Measurements from ENCODE around the gene RXRA. TPM values are rescaled to one million over a fixed set of nuclear protein-coding genes. Genes with fewer than 3 reads are reported as not detected.
"Not testable (repeated sequence)": the region's sequence is repeated elsewhere in the genome, so short reads cannot be mapped to it uniquely, and the experiment has no call there.

RXRA gene
- polyA plus RNA-seq, 1 experiment = 12.0 TPM

DNA sequence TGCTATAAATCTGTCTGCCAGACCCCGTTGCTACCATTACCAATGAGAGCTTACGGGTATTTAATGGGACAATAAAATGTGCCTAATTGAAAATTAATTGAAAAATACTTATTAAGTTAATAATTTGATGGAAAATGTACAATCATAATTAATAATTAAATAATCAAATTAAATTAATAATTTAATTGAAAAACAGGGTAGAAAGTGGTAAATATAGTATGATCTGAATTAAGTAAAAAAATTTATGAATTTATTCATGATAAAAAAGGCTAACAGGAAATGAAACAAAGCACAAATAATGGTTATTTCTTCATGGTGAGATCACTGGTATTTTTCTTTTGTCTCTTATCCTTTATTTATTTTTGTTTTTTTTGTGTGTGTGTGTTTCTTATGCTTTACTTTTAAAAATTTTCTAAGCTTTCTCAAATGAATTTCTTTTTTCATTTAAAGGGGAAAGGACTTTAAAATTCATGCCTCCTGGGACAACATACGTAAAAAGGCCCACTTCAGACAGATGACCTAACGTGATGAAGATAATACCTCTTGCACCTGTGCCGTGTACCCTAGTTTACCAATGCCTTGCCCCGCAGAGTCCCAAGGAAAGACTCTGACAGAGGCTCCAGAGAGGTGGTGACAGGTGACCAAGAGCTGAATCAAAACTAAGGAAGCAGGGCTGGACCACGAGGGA, 24.0 kb upstream of the RXRA start:
- Histone ChIP-seq H3K4me3 (ENCODE audit: low read depth, low read length) (no peak overlapping the region), H3K36me3 (ENCODE audit: control insufficient read depth, insufficient read depth, low read length) (no peaks in the 10 kb centered on the region), H3K27me3 (ENCODE audit: control insufficient read depth, insufficient read depth, low read length) (peaks cover 5% of the 10 kb centered on the region)
- CTCF ChIA-PET = interaction anchor here (1.1 kb wide), 1 partner anchor 45 kb away, joined by 4 read pairs; no protein-coding TSS in a partner anchor
- POLR2A ChIA-PET = no interaction called here
- no peak for DNase-seq (ENCODE audit: low read depth)
- TF ChIP-seq, protein P1, sequence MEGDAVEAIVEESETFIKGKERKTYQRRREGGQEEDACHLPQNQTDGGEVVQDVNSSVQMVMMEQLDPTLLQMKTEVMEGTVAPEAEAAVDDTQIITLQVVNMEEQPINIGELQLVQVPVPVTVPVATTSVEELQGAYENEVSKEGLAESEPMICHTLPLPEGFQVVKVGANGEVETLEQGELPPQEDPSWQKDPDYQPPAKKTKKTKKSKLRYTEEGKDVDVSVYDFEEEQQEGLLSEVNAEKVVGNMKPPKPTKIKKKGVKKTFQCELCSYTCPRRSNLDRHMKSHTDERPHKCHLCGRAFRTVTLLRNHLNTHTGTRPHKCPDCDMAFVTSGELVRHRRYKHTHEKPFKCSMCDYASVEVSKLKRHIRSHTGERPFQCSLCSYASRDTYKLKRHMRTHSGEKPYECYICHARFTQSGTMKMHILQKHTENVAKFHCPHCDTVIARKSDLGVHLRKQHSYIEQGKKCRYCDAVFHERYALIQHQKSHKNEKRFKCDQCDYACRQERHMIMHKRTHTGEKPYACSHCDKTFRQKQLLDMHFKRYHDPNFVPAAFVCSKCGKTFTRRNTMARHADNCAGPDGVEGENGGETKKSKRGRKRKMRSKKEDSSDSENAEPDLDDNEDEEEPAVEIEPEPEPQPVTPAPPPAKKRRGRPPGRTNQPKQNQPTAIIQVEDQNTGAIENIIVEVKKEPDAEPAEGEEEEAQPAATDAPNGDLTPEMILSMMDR (IDR thresholded peaks at IDR 0.05; ENCODE audit: insufficient read depth, low read depth, low read length) = no peak

DNA sequence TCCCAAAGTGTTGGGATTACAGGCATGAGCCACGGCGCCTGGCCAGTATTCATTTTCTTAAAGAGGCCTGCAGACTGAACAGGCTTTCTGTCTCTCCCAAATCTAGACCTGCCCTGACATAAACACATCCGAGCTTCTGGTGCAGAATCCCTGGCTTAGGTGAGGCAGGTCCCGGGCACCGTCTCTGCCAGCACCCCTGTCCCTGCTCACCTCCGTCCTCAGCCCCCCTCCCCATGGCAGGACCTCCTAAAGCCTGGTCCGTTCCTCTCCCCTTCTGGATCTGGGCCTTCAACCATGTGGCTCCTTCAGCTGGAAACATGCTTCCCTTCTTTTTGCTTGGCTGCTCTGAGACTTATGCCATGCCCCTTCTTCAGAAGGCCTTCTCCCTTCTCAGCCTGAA, 22.7 kb upstream of the RXRA start:
- ChIA-PET CTCF (no interaction called here), POLR2A (no interaction called here)
- H3K27me3 ChIP-seq (ENCODE audit: control insufficient read depth, insufficient read depth, low read length) = peaks cover 7% of the 10 kb centered on the region

DNA sequence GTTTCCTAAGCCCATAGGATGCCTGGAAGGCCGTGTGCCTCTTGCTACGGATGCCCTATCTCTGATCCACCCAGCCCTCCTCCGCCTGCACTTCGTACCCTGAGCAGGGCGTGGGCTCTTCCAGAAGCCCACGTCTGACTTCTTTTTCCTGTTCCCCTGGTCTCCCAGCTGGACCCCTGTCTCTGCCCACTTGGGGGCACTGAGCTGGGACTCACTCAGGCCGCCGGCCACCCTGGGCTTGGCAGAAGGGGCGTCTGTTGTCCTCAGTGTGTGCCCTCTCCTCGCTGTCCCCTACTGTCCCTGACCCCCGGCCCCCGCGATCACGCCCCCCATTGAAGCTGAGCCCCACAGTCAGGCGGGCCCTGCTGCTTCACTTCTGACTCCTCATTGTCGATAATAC, 22.0 kb upstream of the RXRA start:
- no peak for DNase-seq (ENCODE audit: low read depth)
- Histone ChIP-seq H3K36me3 (ENCODE audit: control insufficient read depth, insufficient read depth, low read length) (no peaks in the 10 kb centered on the region), H3K4me3 (ENCODE audit: low read depth, low read length) (no peak overlapping the region), H3K27me3 (ENCODE audit: control insufficient read depth, insufficient read depth, low read length) (peaks cover 7% of the 10 kb centered on the region)
- TF ChIP-seq, protein P1 (IDR thresholded peaks at IDR 0.05; ENCODE audit: insufficient read depth, low read depth, low read length) = no peak
- POLR2A ChIA-PET = no interaction called here
- CTCF ChIA-PET = no interaction called here

More for the DNA sequence above, 22.7 kb upstream of the RXRA start:
- TF ChIP-seq, protein P1 (IDR thresholded peaks at IDR 0.05; ENCODE audit: insufficient read depth, low read depth, low read length) = no peak
- Histone ChIP-seq H3K4me3 (ENCODE audit: low read depth, low read length) (no peak overlapping the region), H3K36me3 (ENCODE audit: control insufficient read depth, insufficient read depth, low read length) (no peaks in the 10 kb centered on the region)
- no peak for DNase-seq (ENCODE audit: low read depth)

DNA sequence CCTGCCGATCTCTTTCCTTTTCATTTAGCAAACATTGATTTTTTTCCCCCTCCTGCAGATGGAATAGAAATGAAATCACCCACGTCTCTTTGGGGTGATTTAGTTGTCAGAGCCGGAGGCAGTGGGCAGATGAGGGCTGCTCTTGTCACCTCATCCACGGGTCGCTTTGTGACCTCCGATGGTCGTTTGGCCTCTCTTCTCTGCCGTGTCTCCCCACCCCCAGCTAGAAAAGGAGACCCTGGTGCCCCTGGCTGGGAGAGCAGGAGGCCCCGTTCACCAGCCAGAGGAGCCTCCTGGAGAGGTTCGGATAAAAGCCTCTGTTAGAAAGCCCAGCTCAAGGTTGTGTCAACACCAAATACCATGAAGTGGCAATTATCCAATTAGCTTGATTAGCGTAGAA, 21.6 kb upstream of the RXRA start:
- Histone ChIP-seq H3K4me3 (ENCODE audit: low read depth, low read length) (no peak overlapping the region), H3K27me3 (ENCODE audit: control insufficient read depth, insufficient read depth, low read length) (peaks cover 8% of the 10 kb centered on the region), H3K36me3 (ENCODE audit: control insufficient read depth, insufficient read depth, low read length) (no peaks in the 10 kb centered on the region)
- TF ChIP-seq, protein P1 (IDR thresholded peaks at IDR 0.05; ENCODE audit: insufficient read depth, low read depth, low read length) = no peak
- ChIA-PET POLR2A (no interaction called here), CTCF (no interaction called here)
- DNase-seq (ENCODE audit: low read depth) = no peak

DNA sequence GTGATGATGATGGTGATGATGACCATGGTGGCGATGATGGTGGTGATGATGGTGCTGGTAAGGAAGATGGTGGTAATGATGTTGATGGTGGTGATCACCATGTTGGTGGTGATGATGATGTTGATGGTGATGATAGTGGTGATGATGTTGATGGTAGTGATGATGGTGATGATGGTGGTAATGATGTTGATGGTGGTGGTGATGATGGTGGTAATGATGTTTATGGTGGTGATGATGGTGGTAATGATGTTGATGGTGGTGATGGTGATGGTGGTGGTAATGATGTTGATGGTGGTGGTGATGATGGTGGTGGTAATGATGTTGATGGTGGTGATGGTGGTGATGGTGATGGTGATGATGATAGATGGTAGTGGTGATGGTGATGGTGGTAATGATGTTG, 20.7 kb upstream of the RXRA start:
- ChIA-PET CTCF (no interaction called here), POLR2A (no interaction called here)
- TF ChIP-seq, protein P1 (IDR thresholded peaks at IDR 0.05; ENCODE audit: insufficient read depth, low read depth, low read length) = no peak
- no peak for DNase-seq (ENCODE audit: low read depth)
- no peak overlapping the region for H3K4me3 ChIP-seq (ENCODE audit: low read depth, low read length)
- no peaks in the 10 kb centered on the region for H3K36me3 ChIP-seq (ENCODE audit: control insufficient read depth, insufficient read depth, low read length)
- H3K27me3 ChIP-seq (ENCODE audit: control insufficient read depth, insufficient read depth, low read length) = peaks cover 6% of the 10 kb centered on the region

DNA sequence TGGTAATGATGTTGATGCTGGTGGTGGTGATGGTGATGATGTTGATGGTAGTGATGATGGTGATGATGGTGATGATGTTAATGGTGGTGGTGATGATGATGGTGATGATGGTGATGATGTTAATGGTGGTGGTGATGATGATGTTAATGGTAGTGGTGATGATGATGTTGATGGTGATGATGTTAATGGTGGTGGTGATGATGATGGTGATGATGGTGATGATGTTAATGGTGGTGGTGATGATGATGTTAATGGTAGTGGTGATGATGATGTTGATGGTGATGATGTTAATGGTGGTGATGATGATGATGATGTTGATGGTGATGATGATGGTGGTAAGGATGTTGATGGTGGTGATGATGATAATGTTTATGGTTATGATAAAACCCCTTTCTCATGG, 20.2 kb upstream of the RXRA start:
- H3K36me3 ChIP-seq (ENCODE audit: control insufficient read depth, insufficient read depth, low read length); POLR2A ChIA-PET; H3K4me3 ChIP-seq (ENCODE audit: low read depth, low read length); H3K27me3 ChIP-seq (ENCODE audit: control insufficient read depth, insufficient read depth, low read length); DNase-seq (ENCODE audit: low read depth): not testable (repeated sequence)
- CTCF ChIA-PET = interaction anchor here (1.7 kb wide), 1 partner anchor 137 kb away, joined by 5 read pairs; no protein-coding TSS in a partner anchor
